Natural killer cell (primary cell): ENCODE measurements around the gene NABP1. TPM values are rescaled to one million over a fixed set of nuclear protein-coding genes. Genes with fewer than 3 reads are reported as not detected.

Experiments used
- ATAC-seq, 3 donors: fragments of 150-1000 bp in 2 of 3; fragments of 200-7000 bp in 1 of 3; cut with Tn5 transposase; 1 replicate in 1 of 3; 2 replicates in 2 of 3; pipeline ENCODE4 v1.10.0; 2021; ENCODE audit warnings: mild to moderate bottlenecking in 2 of 3, moderate library complexity in 2 of 3
- DNase-seq, 2 donors: peaks; one replicate each; pipeline versions ENCODE4 v3.0.0 to v3.0.0-alpha.2; 2013 to 2021; ENCODE audit warnings: mixed read lengths in 1 of 2
- H3K27ac ChIP-seq: one replicate; pipeline ENCODE4 v1.5.1; 2013; ENCODE audit warnings: mild to moderate bottlenecking, low read length
- H3K27me3 ChIP-seq: one replicate; pipeline ENCODE4 v1.6.1; 2013; ENCODE audit warnings: low read length; ENCODE audit not compliant: control insufficient read depth, insufficient read depth
- H3K36me3 ChIP-seq: one replicate; pipeline ENCODE4 v1.6.1; 2013; ENCODE audit warnings: low read length; ENCODE audit not compliant: control insufficient read depth, insufficient read depth
- H3K4me1 ChIP-seq: one replicate; pipeline ENCODE4 v1.6.1; 2013; ENCODE audit warnings: low read length; ENCODE audit not compliant: control insufficient read depth, insufficient read depth
- H3K4me3 ChIP-seq: one replicate; pipeline ENCODE4 v1.5.1; 2013; ENCODE audit warnings: low read length
- H3K9me3 ChIP-seq: one replicate; pipeline ENCODE4 v1.6.1; 2013; ENCODE audit warnings: low read length; ENCODE audit not compliant: control insufficient read depth, insufficient read depth
- H3K27ac Mint-ChIP-seq, 2 donors: one replicate each; pipeline ENCODE4 v1.8.0; 2022; ENCODE audit warnings: mild to moderate bottlenecking in 2 of 2, mixed read lengths in 2 of 2, moderate library complexity in 1 of 2
- H3K27me3 Mint-ChIP-seq, 2 donors: one replicate each; pipeline ENCODE4 v1.8.0; 2022; ENCODE audit warnings: low read depth in 2 of 2, mixed read lengths in 2 of 2
- H3K36me3 Mint-ChIP-seq: one replicate; pipeline ENCODE4 v1.8.0; 2022; ENCODE audit warnings: mixed read lengths
- H3K4me1 Mint-ChIP-seq, 2 donors: one replicate each; pipeline ENCODE4 v1.8.0; 2022; ENCODE audit warnings: mixed read lengths in 2 of 2
- H3K4me3 Mint-ChIP-seq: one replicate; pipeline ENCODE4 v1.8.0; 2022; ENCODE audit warnings: mild to moderate bottlenecking, moderate library complexity, mixed read lengths
- H3K9me3 Mint-ChIP-seq, 2 donors: one replicate each; pipeline ENCODE4 v1.8.0; 2022; ENCODE audit warnings: mixed read lengths in 2 of 2
- CTCF ChIP-seq: fragments of 200-600 bp; IDR thresholded peaks from one replicate; pipeline ENCODE4 v1.8.0; 2022; ENCODE audit warnings: antibody characterized with exemption
- WGBS: methylation state at CpG from one replicate; pipeline ENCODE4 v1.1.7; 2013; ENCODE audit warnings: missing lambda C conversion rate; ENCODE audit not compliant: insufficient coverage; 5-methylcytosine and 5-hydroxymethylcytosine counted together
- intact Hi-C: fragments of 100-400 bp; cut with micrococcal nuclease; formaldehyde crosslinking; loops from one replicate; pipeline ENCODE4 v1.14.2; 2022
- total RNA-seq, 4 donors: library from RNA; stranded (reverse); fragments of 120-200 nt in 1 of 4; gene quantifications; one replicate each; pipeline versions ENCODE4 v1.2.3 to v1.2.4, GENCODE V29; 2013 to 2022

NABP1 gene
- total RNA-seq, 3 donors from 2014 or later (not counting 1 experiment from before 2014, with no cell fraction given), result 44.5 to 52.2 (median 45.7) TPM

GRCh38 chr2:191645032-191645431 lies 32.9 kb upstream of the NABP1 start:
- Histone ChIP-seq H3K4me3 (no peak overlapping the region), H3K36me3 (no peaks in the 10 kb centered on the region), H3K27ac (no peak overlapping the region), H3K27me3 (no peaks in the 10 kb centered on the region), H3K4me1 (no peaks in the 10 kb centered on the region), H3K9me3 (no peaks in the 10 kb centered on the region)
- WGBS, result no CpG with 5 or more reads among the region's 1 CpG
- ATAC-seq, result no peak
- Mint-ChIP-seq H3K27ac (no peak overlapping the region), H3K4me1 (peaks cover 0 to 6% of the 10 kb centered on the region in 2 donors), H3K36me3 (no peaks in the 10 kb centered on the region), H3K9me3 (no peaks in the 10 kb centered on the region), H3K27me3 (peaks cover 0 to 6% of the 10 kb centered on the region in 2 donors), H3K4me3 (no peak overlapping the region)
- DNase-seq, result no peak
- TF ChIP-seq CTCF, result no peak
- intact Hi-C loops, result no loop called here

GRCh38 chr2:191645434-191646162 lies 32.3 kb upstream of the NABP1 start:
- Histone ChIP-seq H3K4me3 (no peak overlapping the region), H3K27me3 (no peaks in the 10 kb centered on the region), H3K9me3 (no peaks in the 10 kb centered on the region), H3K36me3 (no peaks in the 10 kb centered on the region), H3K27ac (no peak overlapping the region), H3K4me1 (no peaks in the 10 kb centered on the region)
- no peak for TF ChIP-seq CTCF
- Mint-ChIP-seq H3K36me3 (no peaks in the 10 kb centered on the region), H3K27ac (no peak overlapping the region), H3K4me3 (no peak overlapping the region), H3K27me3 (peaks cover 0 to 6% of the 10 kb centered on the region in 2 donors), H3K4me1 (peaks cover 0 to 2% of the 10 kb centered on the region in 2 donors), H3K9me3 (no peaks in the 10 kb centered on the region)
- intact Hi-C loops, result no loop called here
- 0% methylated on average over 1 of the region's 2 CpGs for WGBS
- DNase-seq, result no peak
- ATAC-seq, result no peak

GRCh38 chr2:191646163-191646902 lies 31.6 kb upstream of the NABP1 start:
- Histone ChIP-seq H3K36me3 (no peaks in the 10 kb centered on the region), H3K9me3 (no peaks in the 10 kb centered on the region), H3K4me3 (no peak overlapping the region), H3K27ac (no peak overlapping the region), H3K27me3 (no peaks in the 10 kb centered on the region), H3K4me1 (no peaks in the 10 kb centered on the region)
- Mint-ChIP-seq H3K4me1 (no peaks in the 10 kb centered on the region), H3K27ac (no peak overlapping the region), H3K27me3 (peaks cover 0 to 6% of the 10 kb centered on the region in 2 donors), H3K36me3 (no peaks in the 10 kb centered on the region), H3K9me3 (no peaks in the 10 kb centered on the region), H3K4me3 (no peak overlapping the region)
- intact Hi-C loops, result no loop called here
- TF ChIP-seq CTCF, result no peak
- WGBS, result 92% methylated on average over 5 of the region's 6 CpGs
- DNase-seq (no peak), ATAC-seq (no peak)
